Heart right ventricle (tissue), 16 donors: Measurements from ENCODE around the gene PRDM8. TPM values are rescaled to one million over a fixed set of nuclear protein-coding genes. Genes with fewer than 3 reads are reported as not detected.

Experiments
- ATAC-seq, 8 donors: fragments of 200-7000 bp; cut with Tn5 transposase; one replicate each; pipeline ENCODE4 v1.9.1; 2020; ENCODE audit warnings: mild to moderate bottlenecking in 8 of 8, moderate library complexity in 8 of 8, moderate number of reproducible peaks in 1 of 8
- DNase-seq, 2 donors: peaks; one replicate each; pipeline ENCODE4 v3.0.0-alpha.2; 2020
- H3K27ac ChIP-seq, 10 donors: fragments of 200-600 bp; sonication (generic) in 2 of 10; one replicate each; pipeline versions ENCODE4 v1.5.0 to v1.8.0; 2020 to 2022; ENCODE audit warnings: mild to moderate bottlenecking in 3 of 10
- H3K27me3 ChIP-seq, 7 donors: fragments of 200-600 bp; one replicate each; pipeline ENCODE4 v1.8.0; 2021 to 2022; ENCODE audit warnings: mild to moderate bottlenecking in 2 of 7
- H3K36me3 ChIP-seq, 9 donors: fragments of 200-600 bp; sonication (generic) in 1 of 9; one replicate each; pipeline versions ENCODE4 v1.5.0 to v1.8.0; 2020 to 2022; ENCODE audit warnings: mild to moderate bottlenecking in 2 of 9
- H3K4me1 ChIP-seq, 9 donors: fragments of 200-600 bp; sonication (generic) in 1 of 9; one replicate each; pipeline versions ENCODE4 v1.5.0 to v1.8.0; 2020 to 2022; ENCODE audit warnings: mild to moderate bottlenecking in 4 of 9
- H3K4me3 ChIP-seq, 10 donors: fragments of 200-600 bp; sonication (generic) in 2 of 10; one replicate each; pipeline versions ENCODE4 v1.5.0 to v1.8.0; 2020 to 2022; ENCODE audit warnings: mild to moderate bottlenecking in 7 of 10, moderate library complexity in 2 of 10
- H3K9me3 ChIP-seq, 11 donors: fragments of 200-600 bp in 10 of 11; sonication (generic) in 2 of 11; one replicate each; pipeline versions ENCODE4 v1.5.0 to v1.8.0; 2013 to 2022; ENCODE audit warnings: mild to moderate bottlenecking in 2 of 11, control low read depth in 1 of 11, moderate library complexity in 1 of 11
- CTCF ChIP-seq, 9 donors: fragments of 200-600 bp; sonication (generic) in 2 of 9; IDR thresholded peaks; one replicate each; pipeline versions ENCODE4 v1.5.0 to v1.8.0; 2021 to 2022; ENCODE audit warnings: antibody characterized with exemption in 9 of 9, mild to moderate bottlenecking in 5 of 9, moderate library complexity in 1 of 9
- WGBS, 2 donors: extraction: QIAGEN DNeasy Blood & Tissue Kit; methylation state at CpG; one replicate each; pipeline ENCODE4 v1.1.7; 2013; ENCODE audit warnings: inconsistent platforms in 1 of 2; 5-methylcytosine and 5-hydroxymethylcytosine counted together
- intact Hi-C, 10 donors: fragments of 100-400 bp; cut with DNase I; formaldehyde crosslinking; loops; one replicate each; pipeline versions ENCODE4 v1.11.1 to v1.14.2; 2022
- polyA plus RNA-seq, 2 donors: library from polyadenylated mRNA; stranded (reverse); fragments of 200-250 nt; gene quantifications; one replicate each; pipeline ENCODE4 v1.2.3, GENCODE V29; 2013
- total RNA-seq, 10 donors: library from RNA; stranded (reverse); fragmentation: NEBNext Ultra II Directional in 3 of 10; extraction: Animal tissue kit (Norgen Biotek cat#: 25700) in 3 of 10; gene quantifications; one replicate each; pipeline versions ENCODE4 v1.2.1 to v1.2.4, GENCODE V29; 2021 to 2023
- donor health status: Arrhythmogenic right ventricular cardiomyopathy.
- donor health status: ischemic (EF 13 %, LVEDD 7.1; RV severe dilation, severe dysfunction).
- donor health status: healthy with polysubstance abuse.
- donor health status: DM: no; HTN: yes; CAD: no.
- donor health status: DM: no; HTN: no; CAD: no.
- donor health status: ischemic (EF 25% LVEDD 6.9; RV normal size, moderate dysfunction).
- donor health status: ischemic (EF 25% LVEDD 5.7; RV mildly dilated, moderate dysfunction).
- donor health status: healthy.
- donor health status: DM: yes; HTN: yes; CAD: no.
- donor health status: Ischemic cardiomyopathy.
- donor health status: ischemic (EF 35%, LVEDD 5.7; RV mildly dilated, moderate dysfunction).
- donor health status: nonischemic (EF 11% LVEDD 7.7; RV severe dilation, severe dysfunction).
- donor health status: DM: yes; HTN: yes; CAD: no.
- donor health status: PGD.
- donor health status: ischemic (EF 29% LVEDD 5.4; RV normal size, mild dysfunction).
- donor health status: nonischemic (EF 23%, LVEDD 6.1; RV moderate dilation, normal function).

PRDM8 gene
- total and polyA plus RNA-seq, 12 donors, result 0.23 to 1.9 (median 0.67) TPM

GRCh38 chr4:80253510-80253909 lies 56.2 kb downstream of the PRDM8 start:
- no peak for TF ChIP-seq CTCF (IDR thresholded peaks at IDR 0.05)
- intact Hi-C loops, result no loop called here
- no peak for DNase-seq
- Histone ChIP-seq H3K4me1 (no peaks in the 10 kb centered on the region), H3K36me3 (no peaks in the 10 kb centered on the region), H3K27me3 (peaks cover 0 to 48% (median 18%) of the 10 kb centered on the region in 7 donors), H3K9me3 (no peaks in the 10 kb centered on the region), H3K4me3 (no peak overlapping the region), H3K27ac (no peak overlapping the region)
- ATAC-seq, result no peak
- WGBS, 2 donors, result 47 to 54% methylated on average over 4 of the region's 4 CpGs

Other genes with a start within 250 kb of the PRDM8 start
- 10 to 100 TPM; 37.2 to 68.4 (median 49.8) TPM for gene ANTXR2, start 124.3 kb upstream of the PRDM8 start, total RNA-seq
- gene ANTXR2, start 124.3 kb upstream of the PRDM8 start, polyA plus RNA-seq, result 10 to 100 TPM in 1 of 2 donors, 1 to 10 TPM in 1; 9.9 to 10.1 TPM
- gene FGF5, start 69.2 kb downstream of the PRDM8 start, total RNA-seq, result 1 to 10 TPM in 1 of 10 donors, under 1 TPM in 6, not detected in 3; 0.05 to 1.0 (median 0.51) TPM
- under 1 TPM; 0.13 to 0.51 TPM for gene FGF5, start 69.2 kb downstream of the PRDM8 start, polyA plus RNA-seq
- gene CFAP299, start 138.2 kb downstream of the PRDM8 start, total RNA-seq, result under 1 TPM in 1 of 10 donors, not detected in 9; 0.93 TPM
- not detected for gene CFAP299, start 138.2 kb downstream of the PRDM8 start, polyA plus RNA-seq